Activated T-helper 2 cell treated with anti-CD3 and anti-CD28 coated beads, Interferon-gamma antibody, Interleukin-2, Interleukin-4, amounts not matched to agents 10 μg/mL and 5 μg/mL and 100 μg/mL, durations not matched to agents 14 hours and 24 hours and 36 hours (primary cell): ENCODE measurements around the gene PEX7. TPM values are rescaled to one million over a fixed set of nuclear protein-coding genes. Genes with fewer than 3 reads are reported as not detected.
"Not testable (repeated sequence)": the region's sequence is repeated elsewhere in the genome, so short reads cannot be mapped to it uniquely, and the experiment has no call there.

ENCODE experiments used
- DNase-seq: peaks from one replicate; pipeline ENCODE4 v3.0.0; 2021; ENCODE audit warnings: low spot score
- H3K27ac Mint-ChIP-seq: one replicate; pipeline ENCODE4 v1.8.0; 2021; ENCODE audit warnings: mixed read lengths
- H3K27me3 Mint-ChIP-seq: one replicate; pipeline ENCODE4 v1.8.0; 2021; ENCODE audit warnings: low read depth, mixed read lengths
- H3K36me3 Mint-ChIP-seq: one replicate; pipeline ENCODE4 v1.8.0; 2021; ENCODE audit warnings: low read depth, mixed read lengths
- H3K4me1 Mint-ChIP-seq: one replicate; pipeline ENCODE4 v1.8.0; 2021; ENCODE audit warnings: low read depth, mixed read lengths
- H3K4me3 Mint-ChIP-seq: one replicate; pipeline ENCODE4 v1.8.0; 2021; ENCODE audit warnings: low read depth, mild to moderate bottlenecking, moderate library complexity, mixed read lengths
- H3K9me3 Mint-ChIP-seq: one replicate; pipeline ENCODE4 v1.8.0; 2021; ENCODE audit warnings: mixed read lengths
- intact Hi-C: fragments of 100-400 bp; cut with micrococcal nuclease; formaldehyde crosslinking; loops from one replicate; pipeline ENCODE4 v1.15.1; 2023
- total RNA-seq: library from RNA; stranded (reverse); gene quantifications from 2 replicates; pipeline ENCODE4 v1.2.3, GENCODE V29; 2022

PEX7 gene
- total RNA-seq, 1 donor from 2014 or later: 4.2 TPM

- Mint-ChIP-seq H3K9me3 (no peaks in the 10 kb centered on the region), H3K4me1 (peaks cover 59% of the 10 kb centered on the region), H3K27me3 (no peaks in the 10 kb centered on the region), H3K4me3 (peak overlapping the region; percentile 22), H3K36me3 (peaks cover 40% of the 10 kb centered on the region), H3K27ac (peak overlapping the region; percentile 64)
- DNase-seq: no peak
- intact Hi-C loops: no loop called here
These were observed 38.7 kb upstream of the PEX7 start for GRCh38 chr6:136783495-136784270.

- peak overlapping the region; percentile 22 for H3K4me3 Mint-ChIP-seq
- no peak for DNase-seq
- peaks cover 41% of the 10 kb centered on the region for H3K36me3 Mint-ChIP-seq
- H3K27me3 Mint-ChIP-seq: no peaks in the 10 kb centered on the region
- H3K9me3 Mint-ChIP-seq: no peaks in the 10 kb centered on the region
- peak overlapping the region; percentile 64 for H3K27ac Mint-ChIP-seq
- peaks cover 61% of the 10 kb centered on the region for H3K4me1 Mint-ChIP-seq
- intact Hi-C loops: no loop called here
These were observed 38.1 kb upstream of the PEX7 start for GRCh38 chr6:136784271-136784664.

GRCh38 chr6:136784910-136785746, 37.3 kb upstream of the PEX7 start:
- Mint-ChIP-seq H3K27me3 (no peaks in the 10 kb centered on the region), H3K4me1 (peaks cover 62% of the 10 kb centered on the region), H3K36me3 (peaks cover 41% of the 10 kb centered on the region), H3K9me3 (no peaks in the 10 kb centered on the region), H3K4me3 (peak overlapping the region; percentile 60), H3K27ac (peak overlapping the region; percentile 73)
- no peak for DNase-seq
- intact Hi-C loops: no loop called here

- Mint-ChIP-seq H3K4me3 (no peak overlapping the region), H3K36me3 (peaks cover 37% of the 10 kb centered on the region), H3K27me3 (no peaks in the 10 kb centered on the region), H3K9me3 (no peaks in the 10 kb centered on the region), H3K27ac (no peak overlapping the region), H3K4me1 (peaks cover 70% of the 10 kb centered on the region)
- intact Hi-C loops: no loop called here
- DNase-seq: no peak
These were observed 35.7 kb upstream of the PEX7 start for GRCh38 chr6:136786658-136787057.

GRCh38 chr6:136787726-136788068, 34.7 kb upstream of the PEX7 start:
- intact Hi-C loops: loop anchor here (1.0 kb wide), 2 partner anchors 36 to 193 kb away; no protein-coding TSS in a partner anchor
- H3K27me3 Mint-ChIP-seq: no peaks in the 10 kb centered on the region
- no peaks in the 10 kb centered on the region for H3K9me3 Mint-ChIP-seq
- peaks cover 62% of the 10 kb centered on the region for H3K4me1 Mint-ChIP-seq
- peaks cover 31% of the 10 kb centered on the region for H3K36me3 Mint-ChIP-seq
- H3K27ac Mint-ChIP-seq: peak overlapping the region; percentile 82
- peak overlapping the region; percentile 33 for H3K4me3 Mint-ChIP-seq
- DNase-seq: no peak

- peak overlapping the region; percentile 33 for H3K4me3 Mint-ChIP-seq
- H3K9me3 Mint-ChIP-seq: no peaks in the 10 kb centered on the region
- peaks cover 30% of the 10 kb centered on the region for H3K36me3 Mint-ChIP-seq
- H3K27me3 Mint-ChIP-seq: no peaks in the 10 kb centered on the region
- intact Hi-C loops: loop anchor here (1.0 kb wide), 2 partner anchors 37 to 194 kb away; no protein-coding TSS in a partner anchor
- no peak for DNase-seq
- peak overlapping the region; percentile 82 for H3K27ac Mint-ChIP-seq
- peaks cover 60% of the 10 kb centered on the region for H3K4me1 Mint-ChIP-seq
These were observed 34.1 kb upstream of the PEX7 start for GRCh38 chr6:136788069-136788902.

GRCh38 chr6:136789440-136789839, 33.0 kb upstream of the PEX7 start:
- peaks cover 52% of the 10 kb centered on the region for H3K4me1 Mint-ChIP-seq
- intact Hi-C loops, H3K27me3 Mint-ChIP-seq, DNase-seq, H3K27ac Mint-ChIP-seq, H3K9me3 Mint-ChIP-seq: not testable (repeated sequence)
- H3K4me3 Mint-ChIP-seq: peak overlapping the region; percentile 7
- peaks cover 19% of the 10 kb centered on the region for H3K36me3 Mint-ChIP-seq

GRCh38 chr6:136790411-136791295, 31.7 kb upstream of the PEX7 start:
- peaks cover 2% of the 10 kb centered on the region for H3K27me3 Mint-ChIP-seq
- peaks cover 40% of the 10 kb centered on the region for H3K4me1 Mint-ChIP-seq

GRCh38 chr6:136791296-136792094, 30.9 kb upstream of the PEX7 start:
- peak; percentile 49 for DNase-seq
- Mint-ChIP-seq H3K27me3 (peaks cover 5% of the 10 kb centered on the region), H3K9me3 (no peaks in the 10 kb centered on the region), H3K4me1 (peaks cover 37% of the 10 kb centered on the region), H3K4me3 (peak overlapping the region; percentile 84), H3K36me3 (peaks cover 8% of the 10 kb centered on the region), H3K27ac (peak overlapping the region; percentile 73)
- intact Hi-C loops: loop anchor here (1.0 to 5.0 kb wide), 3 partner anchors 9 to 89 kb away; partner anchors contain the start of gene PEX7

More at GRCh38 chr6:136790411-136791295, 31.7 kb upstream of the PEX7 start:
- intact Hi-C loops: loop anchor here (1.0 to 5.0 kb wide), 2 partner anchors 8 to 88 kb away; no protein-coding TSS in a partner anchor
- H3K9me3 Mint-ChIP-seq: no peaks in the 10 kb centered on the region
- H3K27ac Mint-ChIP-seq: peak overlapping the region; percentile 73
- no peak for DNase-seq
- peaks cover 10% of the 10 kb centered on the region for H3K36me3 Mint-ChIP-seq
- H3K4me3 Mint-ChIP-seq: peak overlapping the region; percentile 84

GRCh38 chr6:136792095-136792409, 30.3 kb upstream of the PEX7 start:
- no peak overlapping the region for H3K27ac Mint-ChIP-seq
- no peak for DNase-seq

More at GRCh38 chr6:136792095-136792409, 30.3 kb upstream of the PEX7 start:
- peaks cover 9% of the 10 kb centered on the region for H3K27me3 Mint-ChIP-seq
- H3K9me3 Mint-ChIP-seq: no peaks in the 10 kb centered on the region
- intact Hi-C loops: loop anchor here (2.0 to 5.0 kb wide), 2 partner anchors 31 to 90 kb away; partner anchors contain the start of gene PEX7
- H3K4me1 Mint-ChIP-seq: peaks cover 34% of the 10 kb centered on the region
- peak overlapping the region; percentile 92 for H3K4me3 Mint-ChIP-seq
- peaks cover 8% of the 10 kb centered on the region for H3K36me3 Mint-ChIP-seq
